Liver (tissue), 9 donors: ENCODE measurements around the gene EIF4E. TPM values are rescaled to one million over a fixed set of nuclear protein-coding genes. Genes with fewer than 3 reads are reported as not detected.
"Not testable (repeated sequence)": the region's sequence is repeated elsewhere in the genome, so short reads cannot be mapped to it uniquely, and the experiment has no call there.

Experiments used
- DNase-seq: peaks from one replicate; pipeline ENCODE4 v3.0.0-alpha.2; 2017; ENCODE audit warnings: low spot score
- H3K27ac ChIP-seq, 2 donors: one replicate each; pipeline ENCODE4 v1.7.0; 2013; ENCODE audit warnings: inconsistent platforms in 2 of 2, low read length in 2 of 2, control low read depth in 1 of 2, low read depth in 1 of 2, mild to moderate bottlenecking in 1 of 2
- H3K27me3 ChIP-seq, 4 donors: one replicate each; pipeline versions ENCODE4 v1.6.1 to v1.7.0; 2013; ENCODE audit warnings: low read length in 3 of 4, inconsistent platforms in 1 of 4, mild to moderate bottlenecking in 1 of 4, moderate library complexity in 1 of 4; ENCODE audit not compliant: control insufficient read depth in 4 of 4, insufficient read depth in 4 of 4
- H3K36me3 ChIP-seq, 4 donors: one replicate each; pipeline versions ENCODE4 v1.6.1 to v1.7.0; 2013; ENCODE audit warnings: low read length in 3 of 4, mild to moderate bottlenecking in 3 of 4, low read depth in 1 of 4, moderate library complexity in 1 of 4; ENCODE audit not compliant: control insufficient read depth in 4 of 4, insufficient read depth in 3 of 4
- H3K4me1 ChIP-seq, 4 donors: one replicate each; pipeline versions ENCODE4 v1.6.1 to v1.7.0; 2013; ENCODE audit warnings: low read length in 3 of 4, mild to moderate bottlenecking in 3 of 4, moderate library complexity in 1 of 4; ENCODE audit not compliant: control insufficient read depth in 4 of 4, insufficient read depth in 4 of 4
- H3K4me3 ChIP-seq, 3 donors: one replicate each; pipeline versions ENCODE4 v1.6.1 to v1.7.0; 2013; ENCODE audit warnings: low read length in 3 of 3, control low read depth in 1 of 3, low read depth in 1 of 3, mild to moderate bottlenecking in 1 of 3
- H3K9ac ChIP-seq, 2 donors: one replicate each; pipeline ENCODE4 v1.7.0; 2013; ENCODE audit warnings: low read length in 2 of 2, mild to moderate bottlenecking in 2 of 2, moderate library complexity in 2 of 2, control low read depth in 1 of 2, low read depth in 1 of 2
- H3K9me3 ChIP-seq, 4 donors: one replicate each; pipeline versions ENCODE4 v1.6.1 to v1.7.0; 2013; ENCODE audit warnings: low read length in 3 of 4; ENCODE audit not compliant: control insufficient read depth in 4 of 4
- EGR1 ChIP-seq, 2 donors: IDR thresholded peaks; 2 replicates each; pipeline ENCODE4 v1.6.1; 2016 to 2018; ENCODE audit warnings: antibody characterized with exemption in 2 of 2, low read depth in 2 of 2
- FOXA1 ChIP-seq: IDR thresholded peaks from 2 replicates; pipeline ENCODE4 v1.6.1; 2016; ENCODE audit warnings: antibody characterized with exemption
- FOXA2 ChIP-seq: IDR thresholded peaks from 2 replicates; pipeline ENCODE4 v1.6.1; 2016; ENCODE audit warnings: antibody characterized with exemption
- GABPA ChIP-seq, 2 donors: IDR thresholded peaks in 1 of 2; conservative IDR thresholded peaks in 1 of 2; 2 replicates each; pipeline ENCODE4 v1.6.1; 2016; ENCODE audit warnings: antibody characterized with exemption in 2 of 2, mild to moderate bottlenecking in 1 of 2, moderate library complexity in 1 of 2
- JUND ChIP-seq, 2 donors: IDR thresholded peaks; 2 replicates each; pipeline ENCODE4 v1.6.1; 2016; ENCODE audit warnings: antibody characterized with exemption in 2 of 2
- RXRA ChIP-seq, 2 donors: IDR thresholded peaks; 2 replicates each; pipeline ENCODE4 v1.6.1; 2017 to 2018; ENCODE audit warnings: antibody characterized with exemption in 2 of 2, mild to moderate bottlenecking in 1 of 2
- SP1 ChIP-seq: IDR thresholded peaks from 2 replicates; pipeline ENCODE4 v1.6.1; 2018; ENCODE audit warnings: antibody characterized with exemption, mild to moderate bottlenecking
- TAF1 ChIP-seq: conservative IDR thresholded peaks from 2 replicates; pipeline ENCODE4 v1.6.1; 2016; ENCODE audit warnings: antibody characterized with exemption, mild to moderate bottlenecking
- WGBS: extraction: QIAGEN DNeasy Blood & Tissue Kit; methylation state at CpG from one replicate; pipeline ENCODE4 v1.1.7; 2013; 5-methylcytosine and 5-hydroxymethylcytosine counted together
- polyA plus RNA-seq, 2 donors: library from polyadenylated mRNA; stranded (reverse) in 1 of 2; unstranded in 1 of 2; fragments of 200-250 nt in 1 of 2; fragments of >200 nt in 1 of 2; fragmentation: Nextera tagmentation in 1 of 2; extraction: Ambion mirVana in 1 of 2; gene quantifications; one replicate each; pipeline versions ENCODE4 v1.2.1 to v1.2.3, GENCODE V29; 2013 to 2015
- total RNA-seq, 2 donors: library from RNA; depleted of rRNA; stranded (reverse); fragments of >200 nt; gene quantifications; one replicate each; pipeline ENCODE4 v1.2.3, GENCODE V29; 2014
- TF ChIP-seq, protein P1 (sequence below): IDR thresholded peaks from 2 replicates; pipeline ENCODE4 v1.6.1; 2016; ENCODE audit warnings: antibody characterized with exemption
- TF ChIP-seq, protein P2 (sequence below): IDR thresholded peaks from 2 replicates; pipeline ENCODE4 v1.6.1; 2016; ENCODE audit warnings: antibody characterized with exemption
- TF ChIP-seq, protein P3 (sequence below): IDR thresholded peaks from 2 replicates; pipeline ENCODE4 v1.6.1; 2016; ENCODE audit warnings: antibody characterized with exemption, mild to moderate bottlenecking
- TF ChIP-seq, protein P4 (sequence below): IDR thresholded peaks from 2 replicates; pipeline ENCODE4 v1.6.1; 2016; ENCODE audit warnings: antibody characterized with exemption
- donor health status: healthy.
- donor health status: healthy.
- donor health status: healthy.
- donor health status: healthy.
- donor health status: healthy.

The EIF4E gene
- total and polyA plus RNA-seq, 4 donors: 32.0 to 64.6 (median 52.2) TPM

GRCh38 chr4:98890702-98891455, 38.1 kb downstream of the EIF4E start:
- DNase-seq: no peak
- Histone ChIP-seq H3K27me3 (no peaks in the 10 kb centered on the region), H3K27ac (no peak overlapping the region), H3K9ac (no peak overlapping the region), H3K4me1 (no peaks in the 10 kb centered on the region), H3K4me3 (no peak overlapping the region), H3K36me3 (peaks cover under 1 to 23% (median 21%) of the 10 kb centered on the region in 4 donors), H3K9me3 (no peaks in the 10 kb centered on the region)
- WGBS: 82% methylated on average over 6 of the region's 6 CpGs
- TF ChIP-seq JUND (IDR thresholded peaks at IDR 0.05) (no peak), FOXA2 (no peak), GABPA (IDR thresholded peaks at IDR 0.05 in 1 of 2, conservative IDR thresholded peaks at IDR 0.05 in 1 of 2) (no peak), EGR1 (IDR thresholded peaks at IDR 0.05; ENCODE audit: low read depth in 2 of 2) (no peak), FOXA1 (no peak), SP1 (no peak), RXRA (IDR thresholded peaks at IDR 0.05) (no peak)
- TF ChIP-seq, protein P1, sequence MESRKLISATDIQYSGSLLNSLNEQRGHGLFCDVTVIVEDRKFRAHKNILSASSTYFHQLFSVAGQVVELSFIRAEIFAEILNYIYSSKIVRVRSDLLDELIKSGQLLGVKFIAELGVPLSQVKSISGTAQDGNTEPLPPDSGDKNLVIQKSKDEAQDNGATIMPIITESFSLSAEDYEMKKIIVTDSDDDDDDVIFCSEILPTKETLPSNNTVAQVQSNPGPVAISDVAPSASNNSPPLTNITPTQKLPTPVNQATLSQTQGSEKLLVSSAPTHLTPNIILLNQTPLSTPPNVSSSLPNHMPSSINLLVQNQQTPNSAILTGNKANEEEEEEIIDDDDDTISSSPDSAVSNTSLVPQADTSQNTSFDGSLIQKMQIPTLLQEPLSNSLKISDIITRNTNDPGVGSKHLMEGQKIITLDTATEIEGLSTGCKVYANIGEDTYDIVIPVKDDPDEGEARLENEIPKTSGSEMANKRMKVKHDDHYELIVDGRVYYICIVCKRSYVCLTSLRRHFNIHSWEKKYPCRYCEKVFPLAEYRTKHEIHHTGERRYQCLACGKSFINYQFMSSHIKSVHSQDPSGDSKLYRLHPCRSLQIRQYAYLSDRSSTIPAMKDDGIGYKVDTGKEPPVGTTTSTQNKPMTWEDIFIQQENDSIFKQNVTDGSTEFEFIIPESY: no peak
- TF ChIP-seq, protein P2, sequence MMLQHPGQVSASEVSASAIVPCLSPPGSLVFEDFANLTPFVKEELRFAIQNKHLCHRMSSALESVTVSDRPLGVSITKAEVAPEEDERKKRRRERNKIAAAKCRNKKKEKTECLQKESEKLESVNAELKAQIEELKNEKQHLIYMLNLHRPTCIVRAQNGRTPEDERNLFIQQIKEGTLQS: no peak

DNA sequence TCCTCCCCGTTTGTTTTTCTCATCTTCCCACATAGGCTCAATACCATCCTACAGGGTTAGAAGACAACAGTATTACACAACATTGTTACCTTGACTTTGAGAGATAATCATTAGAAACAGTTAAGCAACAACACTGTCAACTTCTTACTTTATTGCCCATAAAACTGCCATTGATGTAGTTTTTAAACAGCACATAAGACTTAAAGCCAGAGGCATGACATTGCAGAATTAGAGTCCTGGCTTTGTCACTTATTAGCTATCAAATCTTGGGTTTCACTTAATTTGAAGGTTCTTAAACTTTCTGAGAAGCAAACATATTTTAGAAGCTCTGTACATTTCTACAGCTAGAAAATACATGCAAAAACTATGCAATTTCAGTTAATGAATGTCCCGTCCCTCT, 41.8 kb downstream of the EIF4E start:
- no peak overlapping the region for H3K4me3 ChIP-seq
- no peak overlapping the region for H3K9ac ChIP-seq
- H3K36me3 ChIP-seq: peaks cover 4 to 30% (median 25%) of the 10 kb centered on the region in 4 donors
- 92% methylated on average over 2 of the region's 2 CpGs for WGBS
- TF ChIP-seq TAF1 (no peak), GABPA (IDR thresholded peaks at IDR 0.05 in 1 of 2, conservative IDR thresholded peaks at IDR 0.05 in 1 of 2) (no peak), RXRA (IDR thresholded peaks at IDR 0.05) (no peak), JUND (IDR thresholded peaks at IDR 0.05) (no peak), FOXA2 (no peak)
- TF ChIP-seq, protein P3, sequence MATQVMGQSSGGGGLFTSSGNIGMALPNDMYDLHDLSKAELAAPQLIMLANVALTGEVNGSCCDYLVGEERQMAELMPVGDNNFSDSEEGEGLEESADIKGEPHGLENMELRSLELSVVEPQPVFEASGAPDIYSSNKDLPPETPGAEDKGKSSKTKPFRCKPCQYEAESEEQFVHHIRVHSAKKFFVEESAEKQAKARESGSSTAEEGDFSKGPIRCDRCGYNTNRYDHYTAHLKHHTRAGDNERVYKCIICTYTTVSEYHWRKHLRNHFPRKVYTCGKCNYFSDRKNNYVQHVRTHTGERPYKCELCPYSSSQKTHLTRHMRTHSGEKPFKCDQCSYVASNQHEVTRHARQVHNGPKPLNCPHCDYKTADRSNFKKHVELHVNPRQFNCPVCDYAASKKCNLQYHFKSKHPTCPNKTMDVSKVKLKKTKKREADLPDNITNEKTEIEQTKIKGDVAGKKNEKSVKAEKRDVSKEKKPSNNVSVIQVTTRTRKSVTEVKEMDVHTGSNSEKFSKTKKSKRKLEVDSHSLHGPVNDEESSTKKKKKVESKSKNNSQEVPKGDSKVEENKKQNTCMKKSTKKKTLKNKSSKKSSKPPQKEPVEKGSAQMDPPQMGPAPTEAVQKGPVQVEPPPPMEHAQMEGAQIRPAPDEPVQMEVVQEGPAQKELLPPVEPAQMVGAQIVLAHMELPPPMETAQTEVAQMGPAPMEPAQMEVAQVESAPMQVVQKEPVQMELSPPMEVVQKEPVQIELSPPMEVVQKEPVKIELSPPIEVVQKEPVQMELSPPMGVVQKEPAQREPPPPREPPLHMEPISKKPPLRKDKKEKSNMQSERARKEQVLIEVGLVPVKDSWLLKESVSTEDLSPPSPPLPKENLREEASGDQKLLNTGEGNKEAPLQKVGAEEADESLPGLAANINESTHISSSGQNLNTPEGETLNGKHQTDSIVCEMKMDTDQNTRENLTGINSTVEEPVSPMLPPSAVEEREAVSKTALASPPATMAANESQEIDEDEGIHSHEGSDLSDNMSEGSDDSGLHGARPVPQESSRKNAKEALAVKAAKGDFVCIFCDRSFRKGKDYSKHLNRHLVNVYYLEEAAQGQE: no peak
- TF ChIP-seq, protein P2: no peak
- TF ChIP-seq, protein P1: no peak
- TF ChIP-seq, protein P4, sequence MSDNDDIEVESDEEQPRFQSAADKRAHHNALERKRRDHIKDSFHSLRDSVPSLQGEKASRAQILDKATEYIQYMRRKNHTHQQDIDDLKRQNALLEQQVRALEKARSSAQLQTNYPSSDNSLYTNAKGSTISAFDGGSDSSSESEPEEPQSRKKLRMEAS: no peak
- H3K4me1 ChIP-seq: no peaks in the 10 kb centered on the region
- no peak overlapping the region for H3K27ac ChIP-seq
- no peaks in the 10 kb centered on the region for H3K27me3 ChIP-seq
- no peak for DNase-seq
- H3K9me3 ChIP-seq: no peaks in the 10 kb centered on the region

DNA sequence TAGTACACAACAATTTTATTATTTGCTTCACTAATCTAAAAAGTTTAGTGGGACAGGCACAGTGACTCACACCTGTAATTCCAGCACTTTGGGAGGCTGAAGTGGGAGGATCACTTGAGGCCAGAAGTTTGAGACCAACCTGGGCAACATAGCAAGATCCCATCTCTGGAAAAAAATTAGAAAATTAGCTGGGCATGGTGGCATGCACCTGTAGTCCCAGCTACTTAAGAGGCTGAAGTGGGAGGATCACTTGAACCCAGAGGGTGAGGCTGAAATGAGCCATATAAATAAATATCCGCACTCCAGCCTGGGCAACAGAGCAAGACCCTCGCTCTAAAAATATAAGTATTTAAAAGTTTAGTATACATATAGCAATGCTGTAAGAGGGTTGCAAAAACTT, 42.6 kb downstream of the EIF4E start:
- H3K4me3 ChIP-seq, H3K4me1 ChIP-seq, DNase-seq, H3K9ac ChIP-seq, H3K27me3 ChIP-seq, H3K27ac ChIP-seq, H3K9me3 ChIP-seq: not testable (repeated sequence)
- 99% methylated on average over 2 of the region's 2 CpGs for WGBS
- peaks cover 4 to 33% (median 25%) of the 10 kb centered on the region in 4 donors for H3K36me3 ChIP-seq

GRCh38 chr4:98880884-98881283, 48.0 kb downstream of the EIF4E start:
- not testable (repeated sequence) for DNase-seq
- peaks cover 3 to 19% (median 11%) of the 10 kb centered on the region in 4 donors for H3K36me3 ChIP-seq
- WGBS: 87% methylated on average over 4 of the region's 4 CpGs

More at GRCh38 chr4:98880884-98881283, 48.0 kb downstream of the EIF4E start:
- H3K9me3 ChIP-seq, H3K27ac ChIP-seq, H3K4me3 ChIP-seq, H3K4me1 ChIP-seq, H3K27me3 ChIP-seq, H3K9ac ChIP-seq: not testable (repeated sequence)
